HCT116 (cell line): ENCODE results near the gene TMEM212.

Experiments
- EZH2 ChIP-seq: fragments of 200-600 bp; sonication (generic); IDR thresholded peaks from 2 replicates; pipeline ENCODE4 v1.6.1; 2017; ENCODE audit warnings: antibody characterized with exemption, mixed run types
- POLR2A ChIP-seq: IDR thresholded peaks from 2 replicates; pipeline ENCODE4 v1.7.0; 2011; ENCODE audit warnings: borderline replicate concordance; ENCODE audit not compliant: insufficient read depth, insufficient read length; ENCODE audit errors: extremely low read depth
- ZFX ChIP-seq: fragments of 450-650 bp; IDR thresholded peaks from 2 replicates; pipeline ENCODE4 v1.6.1; 2017

DNA sequence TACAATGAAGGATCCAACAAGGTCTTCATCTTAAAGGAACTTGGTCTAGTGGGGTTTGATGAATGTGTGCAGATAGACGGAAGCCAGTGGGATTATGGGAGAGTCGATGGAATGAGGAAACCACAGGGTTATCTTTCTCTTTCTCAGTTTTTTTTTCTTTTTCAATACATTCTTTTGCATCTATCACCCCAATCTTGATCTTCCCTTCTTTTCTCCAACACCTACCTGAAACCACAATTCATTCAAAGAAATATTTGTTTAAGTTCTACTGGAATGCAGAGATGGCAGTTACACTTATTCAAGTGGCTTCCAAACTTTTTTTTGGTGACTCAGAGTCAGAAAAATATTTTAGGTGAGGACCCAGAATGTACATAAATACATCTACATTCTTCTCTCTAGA is 1.7 kb downstream of the TMEM212 start:
- no peak for TF ChIP-seq POLR2A
- TF ChIP-seq ZFX, result no peak
- TF ChIP-seq EZH2, result no peak
